GM12878 (cell line): ENCODE measurements around the gene PNPLA8. TPM values are rescaled to one million over a fixed set of nuclear protein-coding genes. Genes with fewer than 3 reads are reported as not detected.

ENCODE experiments used
- ATAC-seq: fragments of 200-7000 bp; cut with Tn5 transposase; 3 replicates; pipeline ENCODE4 v1.9.1; 2020; ENCODE audit warnings: mild to moderate bottlenecking, moderate library complexity
- BruUV-seq: library from RNA; stranded (reverse); fragments of 400-500 nt; replicated peaks from 2 replicates; lab custom pipeline; 2021; lab: Mats Ljungman, UMichigan
- CTCF ChIA-PET: fragments of 300-600 bp; sonication (Branson Sonifier 250); formaldehyde crosslinking; extraction: SDS; loops from one replicate; lab custom pipeline; 2021; ENCODE audit warnings: inconsistent platforms; lab: Yijun Ruan, JAX
- POLR2A ChIA-PET: fragments of 350-600 bp; formaldehyde crosslinking; extraction: SDS; loops from one replicate; lab custom pipeline; 2021; ENCODE audit warnings: inconsistent platforms; lab: Charles Lee
- RAD21 ChIA-PET: fragments of 300-600 bp; sonication (Branson Sonifier 250); formaldehyde crosslinking; loops from one replicate; lab custom pipeline; 2023; ENCODE audit warnings: antibody characterized with exemption; ENCODE audit not compliant: unreplicated experiment; lab: Charles Lee
- SMC1A ChIA-PET: fragments of 300-600 bp; sonication (Branson Sonifier 250); formaldehyde crosslinking; loops from one replicate; lab custom pipeline; 2023; ENCODE audit not compliant: unreplicated experiment, uncharacterized antibody; lab: Charles Lee
- DNase-seq: peaks from one replicate; pipeline ENCODE4 v3.0.0-alpha.2; 2011; ENCODE audit warnings: low read depth, low spot score
- FAIRE-seq: peaks from 3 replicates; lab custom pipeline; 2011; peaks lifted over from hg19 to GRCh38; lab: Jason Lieb, UNC
- H2AFZ ChIP-seq: 2 replicates; pipeline ENCODE4 v1.6.0; 2011; ENCODE audit warnings: low read depth, low read length, control low read depth; ENCODE audit not compliant: control insufficient read depth
- H3K27ac ChIP-seq: 2 replicates; pipeline ENCODE4 v1.5.1; 2011; ENCODE audit warnings: control low read depth; ENCODE audit not compliant: control insufficient read depth, insufficient read depth
- H3K27me3 ChIP-seq, 2 experiments: replicated peaks in 1 of 2; 2 replicates each; pipeline versions ENCODE4 v1.6.0 to v1.6.1; 2011; ENCODE audit warnings: low read length in 1 of 2; ENCODE audit not compliant: control insufficient read depth in 2 of 2, insufficient read depth in 2 of 2
- H3K36me3 ChIP-seq, 2 experiments: 2 replicates each; pipeline ENCODE4 v1.5.1; 2011; ENCODE audit warnings: low read length in 1 of 2; ENCODE audit not compliant: control insufficient read depth in 2 of 2, insufficient read depth in 2 of 2
- H3K4me1 ChIP-seq: 2 replicates; pipeline ENCODE4 v1.6.1; 2011; ENCODE audit warnings: mild to moderate bottlenecking, low read length, moderate library complexity, mixed read lengths; ENCODE audit not compliant: control insufficient read depth, insufficient read depth
- H3K4me2 ChIP-seq: 2 replicates; pipeline ENCODE4 v1.6.0; 2011; ENCODE audit warnings: control low read depth; ENCODE audit not compliant: control insufficient read depth, insufficient read depth
- H3K4me3 ChIP-seq: fragments of 200-600 bp; sonication (generic); 2 replicates; pipeline ENCODE4 v1.5.1; 2016
- H3K79me2 ChIP-seq: 2 replicates; pipeline ENCODE4 v1.6.0; 2011; ENCODE audit warnings: low read length; ENCODE audit not compliant: control insufficient read depth, insufficient read depth
- H3K9ac ChIP-seq: 2 replicates; pipeline ENCODE4 v1.8.0; 2011; ENCODE audit warnings: low read length, control low read depth, mixed read lengths; ENCODE audit not compliant: control insufficient read depth, insufficient read depth
- H3K9me3 ChIP-seq: replicated peaks from 3 replicates; pipeline ENCODE4 v1.5.1; 2011; ENCODE audit warnings: mild to moderate bottlenecking, low read length; ENCODE audit not compliant: control insufficient read depth, insufficient read depth
- H4K20me1 ChIP-seq: 2 replicates; pipeline ENCODE4 v1.6.0; 2011; ENCODE audit not compliant: control insufficient read depth, insufficient read depth
- ASH2L ChIP-seq: fragments of 300-600, 200-600 bp; sonication (generic); IDR thresholded peaks from 2 replicates; pipeline ENCODE4 v1.6.1; 2017; ENCODE audit warnings: low read depth, mild to moderate bottlenecking, borderline replicate concordance
- BACH1 ChIP-seq: fragments of 450-650 bp; IDR thresholded peaks from 2 replicates; pipeline ENCODE4 v1.6.1; 2017; ENCODE audit warnings: mild to moderate bottlenecking, borderline replicate concordance
- BCL3 ChIP-seq: IDR thresholded peaks from 2 replicates; pipeline ENCODE4 v1.6.1; 2011; ENCODE audit warnings: borderline replicate concordance, low read depth, mild to moderate bottlenecking, moderate library complexity, low read length; ENCODE audit not compliant: insufficient read depth, poor library complexity, severe bottlenecking
- CREB1 ChIP-seq: IDR thresholded peaks from 2 replicates; pipeline ENCODE4 v1.6.1; 2012; ENCODE audit warnings: low read depth, mild to moderate bottlenecking, inconsistent platforms
- PAX8 ChIP-seq: fragments of 450-650 bp; IDR thresholded peaks from 2 replicates; pipeline ENCODE4 v1.6.1; 2017; ENCODE audit warnings: mild to moderate bottlenecking, moderate library complexity
- POLR2A ChIP-seq: IDR thresholded peaks from 2 replicates; pipeline ENCODE4 v1.6.1; 2011; ENCODE audit warnings: low read depth, mild to moderate bottlenecking, low read length
- POLR2AphosphoS5 ChIP-seq: IDR thresholded peaks from 2 replicates; pipeline ENCODE4 v1.6.1; 2011; ENCODE audit warnings: mild to moderate bottlenecking, low read length, inconsistent platforms
- PRDM15 ChIP-seq: fragments of 450-650 bp; formaldehyde crosslinking; IDR thresholded peaks from 2 replicates; pipeline ENCODE4 v1.4.0; 2020; ENCODE audit warnings: mild to moderate bottlenecking, moderate library complexity
- SKIL ChIP-seq: fragments of 450-650 bp; IDR thresholded peaks from 2 replicates; pipeline ENCODE4 v1.6.1; 2017; ENCODE audit warnings: mild to moderate bottlenecking, low read depth, inconsistent platforms; ENCODE audit not compliant: poor library complexity, severe bottlenecking
- SREBF2 ChIP-seq: IDR thresholded peaks from 2 replicates; pipeline ENCODE4 v1.6.1; 2012; ENCODE audit warnings: mild to moderate bottlenecking, low read length
- WRNIP1 ChIP-seq: IDR thresholded peaks from 2 replicates; pipeline ENCODE4 v1.6.1; 2011; ENCODE audit warnings: low read depth, low read length, improper control_type of control experiment, borderline replicate concordance
- ZNF217 ChIP-seq: fragments of 450-650 bp; IDR thresholded peaks from 2 replicates; pipeline ENCODE4 v1.6.1; 2017; ENCODE audit warnings: antibody characterized with exemption, mild to moderate bottlenecking
- ZSCAN29 ChIP-seq: fragments of 450-650 bp; IDR thresholded peaks from 2 replicates; pipeline ENCODE4 v1.6.1; 2017; ENCODE audit warnings: mild to moderate bottlenecking, moderate library complexity
- WGBS: methylation state at CpG from one replicate; pipeline ENCODE4 v1.1.6; 2016; ENCODE audit warnings: low lambda C conversion rate; ENCODE audit not compliant: insufficient replicate concordance, insufficient coverage; ENCODE audit errors: missing lambda C conversion rate; 5-methylcytosine and 5-hydroxymethylcytosine counted together
- in situ Hi-C: fragments of 300-500 bp; cut with MboI; formaldehyde crosslinking; loops from 9 replicates; pipeline ENCODE4 v1.14.3; 2018; ENCODE audit warnings: mixed read lengths
- intact Hi-C: fragments of 100-400 bp; cut with micrococcal nuclease; formaldehyde crosslinking; loops from one replicate; pipeline ENCODE4 v1.14.2; 2022; ENCODE audit not compliant: unreplicated experiment
- polyA plus RNA-seq, 11 experiments: library from polyadenylated mRNA; depleted of rRNA in 4 of 11; unstranded in 6 of 11; stranded (reverse) in 5 of 11; fragments of >200 nt; fragmentation: Nextera tagmentation in 4 of 11; fragmentation: Illumina TruSeq in 1 of 11; extraction: Ambion mirVana in 4 of 11; extraction: Trizol in 1 of 11; gene quantifications; 1 replicate in 1 of 11; 2 replicates in 10 of 11; pipeline versions ENCODE4 v1.2.1 to v1.2.3, GENCODE V29; 2011 to 2016; ENCODE audit warnings: inconsistent platforms in 2 of 11, missing spikeins in 2 of 11, low read depth in 1 of 11
- total RNA-seq, 4 experiments: library from RNA; depleted of rRNA in 3 of 4; stranded (reverse); fragments of >200 nt in 3 of 4; fragmentation: Illumina TruSeq in 1 of 4; extraction: Trizol in 1 of 4; gene quantifications; 2 replicates each; pipeline versions ENCODE4 v1.2.1 to v1.2.3, GENCODE V29; 2013 to 2021
- TF ChIP-seq, protein P1 (sequence below): IDR thresholded peaks from 2 replicates; pipeline ENCODE4 v1.6.1; 2011; ENCODE audit warnings: borderline replicate concordance, low read depth, mild to moderate bottlenecking, moderate library complexity, mixed read lengths, low read length; ENCODE audit not compliant: insufficient read depth; ENCODE audit errors: extremely low read length

PNPLA8 gene
- total and polyA plus RNA-seq, 10 of the 15 experiments (the other 5 are each of a cell fraction or from before 2014, with no cell fraction given) = 8.0 to 16.3 (median 12.2) TPM

- no peak overlapping the region for H3K27ac ChIP-seq
Measured at GRCh38 chr7:108460964-108461363, 65.0 kb downstream of the PNPLA8 start.

More at GRCh38 chr7:108460964-108461363, 65.0 kb downstream of the PNPLA8 start:
- RAD21 ChIA-PET = interaction anchor here (1.6 kb wide), 1 partner anchor 36 kb away, joined by 4 read pairs; no protein-coding TSS in a partner anchor
- Histone ChIP-seq H3K4me1 (no peaks in the 10 kb centered on the region), H2AFZ (no peak overlapping the region), H3K79me2 (no peaks in the 10 kb centered on the region), H3K9ac (no peak overlapping the region), H3K9me3 (no peaks in the 10 kb centered on the region), H3K36me3 (no peaks in the 10 kb centered on the region), H4K20me1 (no peaks in the 10 kb centered on the region; the same call in 1 of the 2 replicates), H3K4me3 (no peak overlapping the region), H3K27me3 (peaks cover 7 to 8% of the 10 kb centered on the region in 2 experiments), H3K4me2 (no peak overlapping the region)
- POLR2A ChIA-PET = no interaction called here
- in situ Hi-C loops (no loop called here), intact Hi-C loops (loop anchor here (1.0 to 5.0 kb wide), 2 partner anchors 280 to 349 kb away; no protein-coding TSS in a partner anchor)
- 0% methylated on average over 1 of the region's 1 CpG for WGBS
- SMC1A ChIA-PET = interaction anchor here (0.6 to 2.3 kb wide), 4 partner anchors 8 to 280 kb away, joined by 3 to 7 read pairs (median 3); no protein-coding TSS in a partner anchor
- BruUV-seq = no TSS peak
- TF ChIP-seq BCL3 (no peak), POLR2A (no peak), ASH2L (no peak), ZNF217 (no peak), ZSCAN29 (no peak), SREBF2 (no peak), BACH1 (no peak), PRDM15 (CRISPR knock-in tag) (no peak), POLR2AphosphoS5 (no peak), WRNIP1 (no peak), SKIL (no peak), PAX8 (no peak), CREB1 (no peak)
- TF ChIP-seq, protein P1, sequence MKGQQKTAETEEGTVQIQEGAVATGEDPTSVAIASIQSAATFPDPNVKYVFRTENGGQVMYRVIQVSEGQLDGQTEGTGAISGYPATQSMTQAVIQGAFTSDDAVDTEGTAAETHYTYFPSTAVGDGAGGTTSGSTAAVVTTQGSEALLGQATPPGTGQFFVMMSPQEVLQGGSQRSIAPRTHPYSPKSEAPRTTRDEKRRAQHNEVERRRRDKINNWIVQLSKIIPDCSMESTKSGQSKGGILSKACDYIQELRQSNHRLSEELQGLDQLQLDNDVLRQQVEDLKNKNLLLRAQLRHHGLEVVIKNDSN = no peak
- FAIRE-seq = no peak
- no peak for ATAC-seq
- no peak for DNase-seq
- CTCF ChIA-PET = interaction anchor here (0.6 to 3.0 kb wide), 11 partner anchors 8 to 282 kb away, joined by 3 to 19 read pairs (median 5); no protein-coding TSS in a partner anchor
